ENCODE results near the gene SMAD6. TPM values are rescaled to one million over a fixed set of nuclear protein-coding genes. Genes with fewer than 3 reads are reported as not detected.

SMAD6 gene
- total and polyA plus RNA-seq, 2 experiments from 2014 or later = 1.6 to 15.7 TPM

GRCh38 chr15:66718220-66718988 lies 16.4 kb downstream of the SMAD6 start:
- H3K4me1 Mint-ChIP-seq = peaks cover 29% of the 10 kb centered on the region
- TF ChIP-seq JUNB (IDR thresholded peaks at IDR 0.05; ENCODE audit: unreplicated experiment) = no peak
- no peak for TF ChIP-seq ZNF462 (CRISPR knock-in tag; IDR thresholded peaks at IDR 0.05)
- TF ChIP-seq ZNF114 (CRISPR knock-in tag; IDR thresholded peaks at IDR 0.05) = no peak
- TF ChIP-seq, protein P1, sequence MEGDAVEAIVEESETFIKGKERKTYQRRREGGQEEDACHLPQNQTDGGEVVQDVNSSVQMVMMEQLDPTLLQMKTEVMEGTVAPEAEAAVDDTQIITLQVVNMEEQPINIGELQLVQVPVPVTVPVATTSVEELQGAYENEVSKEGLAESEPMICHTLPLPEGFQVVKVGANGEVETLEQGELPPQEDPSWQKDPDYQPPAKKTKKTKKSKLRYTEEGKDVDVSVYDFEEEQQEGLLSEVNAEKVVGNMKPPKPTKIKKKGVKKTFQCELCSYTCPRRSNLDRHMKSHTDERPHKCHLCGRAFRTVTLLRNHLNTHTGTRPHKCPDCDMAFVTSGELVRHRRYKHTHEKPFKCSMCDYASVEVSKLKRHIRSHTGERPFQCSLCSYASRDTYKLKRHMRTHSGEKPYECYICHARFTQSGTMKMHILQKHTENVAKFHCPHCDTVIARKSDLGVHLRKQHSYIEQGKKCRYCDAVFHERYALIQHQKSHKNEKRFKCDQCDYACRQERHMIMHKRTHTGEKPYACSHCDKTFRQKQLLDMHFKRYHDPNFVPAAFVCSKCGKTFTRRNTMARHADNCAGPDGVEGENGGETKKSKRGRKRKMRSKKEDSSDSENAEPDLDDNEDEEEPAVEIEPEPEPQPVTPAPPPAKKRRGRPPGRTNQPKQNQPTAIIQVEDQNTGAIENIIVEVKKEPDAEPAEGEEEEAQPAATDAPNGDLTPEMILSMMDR (conservative IDR thresholded peaks at IDR 0.05; ENCODE audit: low read depth in 2 of 2) = no peak
- no peak for TF ChIP-seq EZH2phosphoT487 (IDR thresholded peaks at IDR 0.05; ENCODE audit: unreplicated experiment)
- no peak for TF ChIP-seq ETS1 (IDR thresholded peaks at IDR 0.05)
- no peak for TF ChIP-seq ZNF331 (CRISPR knock-in tag; IDR thresholded peaks at IDR 0.05; ENCODE audit: low read depth)
- TF ChIP-seq STAT1 (IDR thresholded peaks at IDR 0.05; ENCODE audit: unreplicated experiment) = no peak
- no peak for DNase-seq (ENCODE audit: low spot score)
- Histone ChIP-seq H4K20me1 (replicated peaks; ENCODE audit: insufficient read depth) (no peaks in the 10 kb centered on the region), H3K4me3 (no peak overlapping the region), H2AFZ (no peak overlapping the region), H3K27ac (ENCODE audit: low read depth) (no peak overlapping the region), H3K36me3 (ENCODE audit: insufficient read depth) (no peaks in the 10 kb centered on the region; the same call in 1 of the 2 replicates), H3K9me2 (ENCODE audit: insufficient read depth) (no peaks in the 10 kb centered on the region), H3F3A (replicated peaks; ENCODE audit: low read depth) (no peaks in the 10 kb centered on the region), H3K79me2 (replicated peaks; ENCODE audit: insufficient read depth) (no peaks in the 10 kb centered on the region), H3K27me3 (ENCODE audit: insufficient read depth) (no peaks in the 10 kb centered on the region), H3K4me2 (no peak overlapping the region), H3K4me1 (ENCODE audit: insufficient read depth) (peaks cover 10% of the 10 kb centered on the region; the same call in 1 of the 2 replicates)
- H3K4me3 Mint-ChIP-seq = no peak overlapping the region
- H3K27ac Mint-ChIP-seq = no peak overlapping the region
- peaks cover 8% of the 10 kb centered on the region for H3K27me3 Mint-ChIP-seq (ENCODE audit: insufficient read depth, low read depth, poor library complexity)
- no peaks in the 10 kb centered on the region for H3K9me3 Mint-ChIP-seq
- no peak for ATAC-seq
- H3K36me3 Mint-ChIP-seq (ENCODE audit: low read depth) = peaks cover 3% of the 10 kb centered on the region; the same call in 1 of the 3 replicates
